ENCODE measurements around the gene ADCY1. TPM values are rescaled to one million over a fixed set of nuclear protein-coding genes. Genes with fewer than 3 reads are reported as not detected.
"Not testable (repeated sequence)": the region's sequence is repeated elsewhere in the genome, so short reads cannot be mapped to it uniquely, and the experiment has no call there.

The ADCY1 gene
- total and polyA plus RNA-seq, 2 donors (not counting 1 experiment from before 2014, with no cell fraction given): 0.23 to 2.5 TPM

DNA sequence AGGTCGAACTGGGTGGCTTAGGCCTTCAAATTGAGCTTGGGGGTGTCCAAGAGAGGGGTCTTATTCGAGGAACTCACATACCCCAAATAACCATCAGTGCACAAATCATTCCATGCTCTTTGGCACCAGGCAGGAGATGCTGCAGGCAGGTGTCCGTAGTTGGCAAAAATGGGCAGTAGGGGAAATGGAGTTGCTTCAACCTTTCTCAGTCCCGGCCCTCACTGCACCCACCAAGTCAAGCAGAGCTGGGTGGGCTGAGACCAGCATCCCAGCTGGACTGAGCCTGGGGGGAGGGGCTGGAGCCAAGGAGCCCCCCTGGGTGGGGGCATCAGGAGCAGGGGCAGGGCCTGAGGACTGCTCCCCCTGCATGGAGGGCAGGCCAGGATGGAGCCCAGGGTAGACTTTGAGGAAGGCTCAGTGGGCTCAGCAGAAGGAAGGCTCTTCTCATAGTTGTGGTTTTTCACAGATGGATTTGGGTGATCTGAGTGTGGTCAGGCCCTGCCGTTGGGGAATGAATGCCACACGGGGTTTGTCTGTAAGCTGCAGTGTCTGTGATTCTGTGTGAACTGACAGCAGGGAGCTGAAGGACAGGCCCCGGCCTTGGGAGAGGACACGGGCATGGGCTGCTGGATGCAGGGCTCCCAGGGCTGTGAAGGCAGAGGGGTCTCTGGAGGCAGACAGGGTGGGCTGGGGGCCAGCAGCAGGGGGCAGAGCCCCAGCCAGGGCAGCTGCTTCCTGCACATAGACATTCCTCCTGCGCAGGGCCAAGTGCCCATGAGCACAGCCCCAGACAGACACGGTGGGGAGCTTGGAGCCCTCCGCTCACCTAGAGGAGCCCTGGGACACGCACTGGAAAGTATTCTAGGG lies 144.5 kb downstream of the ADCY1 start:
- peak in 1 of 2 donors; percentile 58 for DNase-seq (ENCODE audit: low read depth in 2 of 2)
- Histone ChIP-seq H3K79me2 (ENCODE audit: control insufficient read depth, insufficient read depth, low read length) (no peaks in the 10 kb centered on the region), H3K4me1 (ENCODE audit: control insufficient read depth, extremely low read depth, insufficient read depth, low read length) (no peaks in the 10 kb centered on the region), H4K20me1 (ENCODE audit: control insufficient read depth, extremely low read depth, insufficient read depth, low read length) (no peaks in the 10 kb centered on the region), H3K4me3 (replicated peaks in 1 of 4; ENCODE audit: control extremely low read depth in 1 of 4, insufficient read depth in 1 of 4, low read depth in 3 of 4, low read length in 4 of 4) (no peak overlapping the region), H2AFZ (ENCODE audit: low read length) (no peak overlapping the region), H3K36me3 (ENCODE audit: control insufficient read depth, insufficient read depth, low read length) (peaks cover 3% of the 10 kb centered on the region), H3K27ac (ENCODE audit: insufficient read depth, low read length) (no peak overlapping the region), H3K4me2 (ENCODE audit: extremely low read depth, insufficient read depth, low read length) (no peak overlapping the region), H3K27me3 (ENCODE audit: control insufficient read depth, insufficient read depth, low read length) (no peaks in the 10 kb centered on the region), H3K9ac (ENCODE audit: insufficient read depth, low read length) (no peak overlapping the region), H3K9me3 (ENCODE audit: control insufficient read depth, insufficient read depth, low read depth, low read length) (no peaks in the 10 kb centered on the region)
- TF ChIP-seq, protein P1, sequence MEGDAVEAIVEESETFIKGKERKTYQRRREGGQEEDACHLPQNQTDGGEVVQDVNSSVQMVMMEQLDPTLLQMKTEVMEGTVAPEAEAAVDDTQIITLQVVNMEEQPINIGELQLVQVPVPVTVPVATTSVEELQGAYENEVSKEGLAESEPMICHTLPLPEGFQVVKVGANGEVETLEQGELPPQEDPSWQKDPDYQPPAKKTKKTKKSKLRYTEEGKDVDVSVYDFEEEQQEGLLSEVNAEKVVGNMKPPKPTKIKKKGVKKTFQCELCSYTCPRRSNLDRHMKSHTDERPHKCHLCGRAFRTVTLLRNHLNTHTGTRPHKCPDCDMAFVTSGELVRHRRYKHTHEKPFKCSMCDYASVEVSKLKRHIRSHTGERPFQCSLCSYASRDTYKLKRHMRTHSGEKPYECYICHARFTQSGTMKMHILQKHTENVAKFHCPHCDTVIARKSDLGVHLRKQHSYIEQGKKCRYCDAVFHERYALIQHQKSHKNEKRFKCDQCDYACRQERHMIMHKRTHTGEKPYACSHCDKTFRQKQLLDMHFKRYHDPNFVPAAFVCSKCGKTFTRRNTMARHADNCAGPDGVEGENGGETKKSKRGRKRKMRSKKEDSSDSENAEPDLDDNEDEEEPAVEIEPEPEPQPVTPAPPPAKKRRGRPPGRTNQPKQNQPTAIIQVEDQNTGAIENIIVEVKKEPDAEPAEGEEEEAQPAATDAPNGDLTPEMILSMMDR (conservative IDR thresholded peaks at IDR 0.05 in 1 of 2, IDR thresholded peaks at IDR 0.05 in 1 of 2; ENCODE audit: low read depth in 1 of 2, low read length in 2 of 2): no peak
- no peak for TF ChIP-seq EZH2 (IDR thresholded peaks at IDR 0.05; ENCODE audit: low read length, missing control alignments)

DNA sequence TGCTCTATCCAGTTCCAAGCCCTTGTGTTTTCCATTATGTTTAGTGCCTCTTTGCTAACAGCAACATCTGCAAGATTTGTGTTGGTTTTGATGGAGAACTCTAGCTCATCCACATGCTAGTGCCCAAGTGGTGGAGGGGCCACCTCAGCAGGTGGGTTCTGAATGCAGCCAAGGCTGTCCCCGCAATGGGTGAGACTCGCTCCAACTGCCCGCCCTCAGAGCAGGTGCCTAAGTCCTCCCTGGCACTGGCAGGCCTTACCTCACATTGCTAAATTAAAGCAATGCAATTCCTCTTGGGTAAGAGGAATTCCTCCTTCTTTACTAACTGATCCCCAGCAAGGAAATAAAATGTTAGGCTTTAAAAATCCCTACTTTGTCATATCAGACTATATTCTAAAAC lies 146.8 kb downstream of the ADCY1 start:
- Histone ChIP-seq H3K9ac (ENCODE audit: insufficient read depth, low read length) (no peak overlapping the region), H2AFZ (ENCODE audit: low read length) (no peak overlapping the region), H3K4me2 (ENCODE audit: extremely low read depth, insufficient read depth, low read length) (no peak overlapping the region), H3K9me3 (ENCODE audit: control insufficient read depth, insufficient read depth, low read depth, low read length) (no peaks in the 10 kb centered on the region), H3K79me2 (ENCODE audit: control insufficient read depth, insufficient read depth, low read length) (no peaks in the 10 kb centered on the region), H3K27ac (ENCODE audit: insufficient read depth, low read length) (no peak overlapping the region), H3K4me1 (ENCODE audit: control insufficient read depth, extremely low read depth, insufficient read depth, low read length) (no peaks in the 10 kb centered on the region), H3K27me3 (ENCODE audit: control insufficient read depth, insufficient read depth, low read length) (no peaks in the 10 kb centered on the region), H4K20me1 (ENCODE audit: control insufficient read depth, extremely low read depth, insufficient read depth, low read length) (no peaks in the 10 kb centered on the region), H3K4me3 (replicated peaks in 1 of 4; ENCODE audit: control extremely low read depth in 1 of 4, insufficient read depth in 1 of 4, low read depth in 3 of 4, low read length in 4 of 4) (no peak overlapping the region), H3K36me3 (ENCODE audit: control insufficient read depth, insufficient read depth, low read length) (peaks cover 10% of the 10 kb centered on the region)
- no peak for DNase-seq (ENCODE audit: low read depth in 2 of 2)
- TF ChIP-seq, protein P1 (conservative IDR thresholded peaks at IDR 0.05 in 1 of 2, IDR thresholded peaks at IDR 0.05 in 1 of 2; ENCODE audit: low read depth in 1 of 2, low read length in 2 of 2): no peak
- no peak for TF ChIP-seq EZH2 (IDR thresholded peaks at IDR 0.05; ENCODE audit: low read length, missing control alignments)

- Histone ChIP-seq H3K9me3 (ENCODE audit: control insufficient read depth, insufficient read depth, low read depth, low read length) (no peaks in the 10 kb centered on the region), H3K4me2 (ENCODE audit: extremely low read depth, insufficient read depth, low read length) (no peak overlapping the region), H4K20me1 (ENCODE audit: control insufficient read depth, extremely low read depth, insufficient read depth, low read length) (no peaks in the 10 kb centered on the region), H3K4me1 (ENCODE audit: control insufficient read depth, extremely low read depth, insufficient read depth, low read length) (no peaks in the 10 kb centered on the region), H3K27ac (ENCODE audit: insufficient read depth, low read length) (no peak overlapping the region), H3K79me2 (ENCODE audit: control insufficient read depth, insufficient read depth, low read length) (no peaks in the 10 kb centered on the region), H3K36me3 (ENCODE audit: control insufficient read depth, insufficient read depth, low read length) (peaks cover 13% of the 10 kb centered on the region), H2AFZ (ENCODE audit: low read length) (no peak overlapping the region), H3K27me3 (ENCODE audit: control insufficient read depth, insufficient read depth, low read length) (no peaks in the 10 kb centered on the region), H3K4me3 (replicated peaks in 1 of 4; ENCODE audit: control extremely low read depth in 1 of 4, insufficient read depth in 1 of 4, low read depth in 3 of 4, low read length in 4 of 4) (no peak overlapping the region), H3K9ac (ENCODE audit: insufficient read depth, low read length) (no peak overlapping the region)
- no peak for DNase-seq (ENCODE audit: low read depth in 2 of 2)
- no peak for TF ChIP-seq EZH2 (IDR thresholded peaks at IDR 0.05; ENCODE audit: low read length, missing control alignments)
- TF ChIP-seq, protein P1 (conservative IDR thresholded peaks at IDR 0.05 in 1 of 2, IDR thresholded peaks at IDR 0.05 in 1 of 2; ENCODE audit: low read depth in 1 of 2, low read length in 2 of 2): no peak
These were observed 147.8 kb downstream of the ADCY1 start for GRCh38 chr7:45721686-45722598.

GRCh38 chr7:45725231-45725630 lies 151.1 kb downstream of the ADCY1 start:
- H3K4me3 ChIP-seq (replicated peaks in 1 of 4; ENCODE audit: control extremely low read depth in 1 of 4, insufficient read depth in 1 of 4, low read depth in 3 of 4, low read length in 4 of 4); H3K9me3 ChIP-seq (ENCODE audit: control insufficient read depth, insufficient read depth, low read depth, low read length); H3K4me1 ChIP-seq (ENCODE audit: control insufficient read depth, extremely low read depth, insufficient read depth, low read length); H3K27ac ChIP-seq (ENCODE audit: insufficient read depth, low read length); H3K9ac ChIP-seq (ENCODE audit: insufficient read depth, low read length); H3K27me3 ChIP-seq (ENCODE audit: control insufficient read depth, insufficient read depth, low read length); DNase-seq (ENCODE audit: low read depth in 2 of 2); H2AFZ ChIP-seq (ENCODE audit: low read length); H4K20me1 ChIP-seq (ENCODE audit: control insufficient read depth, extremely low read depth, insufficient read depth, low read length); H3K79me2 ChIP-seq (ENCODE audit: control insufficient read depth, insufficient read depth, low read length); H3K4me2 ChIP-seq (ENCODE audit: extremely low read depth, insufficient read depth, low read length): not testable (repeated sequence)
- peaks cover 13% of the 10 kb centered on the region for H3K36me3 ChIP-seq (ENCODE audit: control insufficient read depth, insufficient read depth, low read length)
